PFSK-1 (cell line): ENCODE data around the gene INTS6.

Source experiments
- FOXP2 ChIP-seq: optimal IDR thresholded peaks from 2 replicates; pipeline ENCODE3; 2011; ENCODE audit warnings: borderline replicate concordance, control low read depth, inconsistent platforms; ENCODE audit not compliant: insufficient read depth; ENCODE audit errors: extremely low read length, extremely low read depth
- POLR2AphosphoS5 ChIP-seq: IDR thresholded peaks from 2 replicates; pipeline ENCODE4 v1.6.1; 2012; ENCODE audit warnings: low read depth, mild to moderate bottlenecking, control low read depth, low read length, moderate library complexity
- REST ChIP-seq, 2 experiments: IDR thresholded peaks; 2 replicates each; pipeline versions ENCODE4 v1.6.1 to v1.8.0; 2011 to 2012; ENCODE audit warnings: low read depth in 2 of 2, low read length in 2 of 2, control low read depth in 1 of 2, inconsistent platforms in 1 of 2, mild to moderate bottlenecking in 1 of 2, moderate library complexity in 1 of 2; ENCODE audit not compliant: insufficient read depth in 1 of 2
- SIN3A ChIP-seq: IDR thresholded peaks from 2 replicates; pipeline ENCODE4 v1.6.1; 2012; ENCODE audit warnings: mild to moderate bottlenecking, low read length, moderate library complexity, borderline replicate concordance; ENCODE audit not compliant: insufficient read depth
- TAF1 ChIP-seq: IDR thresholded peaks from 2 replicates; pipeline ENCODE4 v1.6.1; 2012; ENCODE audit warnings: low read length, control low read depth, borderline replicate concordance; ENCODE audit not compliant: insufficient read depth

INTS6 gene

GRCh38 chr13:51425410-51426042, 27.3 kb downstream of the INTS6 start:
- TF ChIP-seq SIN3A = no peak
- no peak for TF ChIP-seq FOXP2

GRCh38 chr13:51423766-51424165, 29.1 kb downstream of the INTS6 start:
- no peak for TF ChIP-seq FOXP2
- TF ChIP-seq SIN3A = no peak
- TF ChIP-seq POLR2AphosphoS5 = no peak
- TF ChIP-seq REST (IDR thresholded peaks at IDR 0.05; ENCODE audit: insufficient read depth in 1 of 2, low read depth in 2 of 2, low read length in 2 of 2) = no peak
- TF ChIP-seq TAF1 = no peak

GRCh38 chr13:51422484-51422883, 30.4 kb downstream of the INTS6 start:
- TF ChIP-seq POLR2AphosphoS5 = no peak
- TF ChIP-seq REST (IDR thresholded peaks at IDR 0.05; ENCODE audit: insufficient read depth in 1 of 2, low read depth in 2 of 2, low read length in 2 of 2) = no peak
- TF ChIP-seq FOXP2 = no peak
- TF ChIP-seq TAF1 = no peak
- no peak for TF ChIP-seq SIN3A

- TF ChIP-seq SIN3A (no peak), TAF1 (no peak), POLR2AphosphoS5 (no peak), FOXP2 (no peak), REST (IDR thresholded peaks at IDR 0.05; ENCODE audit: insufficient read depth in 1 of 2, low read depth in 2 of 2, low read length in 2 of 2) (no peak)
Measured at GRCh38 chr13:51420681-51421490, 31.9 kb downstream of the INTS6 start.

- TF ChIP-seq POLR2AphosphoS5 (no peak), TAF1 (no peak), FOXP2 (no peak), REST (IDR thresholded peaks at IDR 0.05; ENCODE audit: insufficient read depth in 1 of 2, low read depth in 2 of 2, low read length in 2 of 2) (no peak), SIN3A (no peak)
Measured at GRCh38 chr13:51419001-51419636, 33.7 kb downstream of the INTS6 start.
